H1 (cell line): ENCODE measurements around the gene SUGP2. TPM values are rescaled to one million over a fixed set of nuclear protein-coding genes. Genes with fewer than 3 reads are reported as not detected.

Source experiments
- CTCF ChIA-PET: fragments of 300-600 bp; sonication (Branson Sonifier 250); formaldehyde crosslinking; loops from one replicate; lab custom pipeline; 2021; ENCODE audit not compliant: partially characterized antibody; lab: Charles Lee
- POLR2A ChIA-PET: fragments of 300-600 bp; sonication (Branson Sonifier 250); formaldehyde crosslinking; loops from one replicate; lab custom pipeline; 2021; ENCODE audit warnings: inconsistent platforms; ENCODE audit not compliant: partially characterized antibody; lab: Charles Lee
- DNase-seq, 2 experiments: peaks; one replicate each; pipeline versions ENCODE4 v3.0.0 to v3.0.0-alpha.2; 2010 to 2022; ENCODE audit warnings: low spot score in 2 of 2, low read depth in 1 of 2, mixed read lengths in 1 of 2
- FAIRE-seq: peaks from 2 replicates; lab custom pipeline; 2011; peaks lifted over from hg19 to GRCh38; lab: Jason Lieb, UNC
- H2AFZ ChIP-seq: 2 replicates; pipeline ENCODE4 v1.8.1; 2012; ENCODE audit warnings: low read length, inconsistent platforms
- H2AK5ac ChIP-seq: 2 replicates; pipeline ENCODE4 v1.6.1; 2013; ENCODE audit warnings: low read depth, low read length
- H2BK120ac ChIP-seq: replicated peaks from 2 replicates; pipeline ENCODE3; 2013; ENCODE audit warnings: low read depth, low read length, inconsistent platforms
- H2BK12ac ChIP-seq: 2 replicates; pipeline ENCODE4 v1.6.1; 2013; ENCODE audit warnings: low read depth, low read length
- H2BK15ac ChIP-seq: 2 replicates; pipeline ENCODE4 v1.6.1; 2013; ENCODE audit warnings: low read length
- H2BK20ac ChIP-seq: 2 replicates; pipeline ENCODE4 v1.6.1; 2013; ENCODE audit warnings: low read length
- H2BK5ac ChIP-seq: 2 replicates; pipeline ENCODE4 v1.6.1; 2013; ENCODE audit warnings: low read depth, low read length
- H3K14ac ChIP-seq: 2 replicates; pipeline ENCODE4 v1.6.1; 2013; ENCODE audit warnings: inconsistent platforms; ENCODE audit not compliant: insufficient read length
- H3K18ac ChIP-seq: 2 replicates; pipeline ENCODE4 v1.6.1; 2013; ENCODE audit warnings: low read length; ENCODE audit errors: extremely low read depth
- H3K23ac ChIP-seq: 2 replicates; pipeline ENCODE4 v1.6.1; 2013; ENCODE audit warnings: inconsistent platforms; ENCODE audit not compliant: insufficient read length
- H3K23me2 ChIP-seq: 2 replicates; pipeline ENCODE4 v1.6.1; 2013; ENCODE audit warnings: low read depth, low read length
- H3K27ac ChIP-seq: 2 replicates; pipeline ENCODE4 v1.6.1; 2011; ENCODE audit warnings: low read depth, low read length, inconsistent platforms
- H3K27me3 ChIP-seq, 4 experiments: replicated peaks in 1 of 4; 1 replicate in 1 of 4; 2 replicates in 3 of 4; pipeline versions ENCODE4 v1.6.1 to v1.8.1; 2011 to 2013; ENCODE audit warnings: low read length in 3 of 4, mild to moderate bottlenecking in 3 of 4, inconsistent platforms in 2 of 4, mixed read lengths in 2 of 4, moderate library complexity in 1 of 4; ENCODE audit not compliant: control insufficient read depth in 3 of 4, insufficient read depth in 3 of 4; ENCODE audit errors: extremely low read depth in 1 of 4
- H3K36me3 ChIP-seq, 4 experiments: 2 replicates each; pipeline versions ENCODE4 v1.6.1 to v1.8.1; 2011 to 2013; ENCODE audit warnings: mild to moderate bottlenecking in 4 of 4, low read length in 3 of 4, moderate library complexity in 2 of 4, control low read depth in 1 of 4, inconsistent platforms in 1 of 4; ENCODE audit not compliant: insufficient read depth in 4 of 4, control insufficient read depth in 2 of 4
- H3K4ac ChIP-seq: replicated peaks from 2 replicates; pipeline ENCODE3; 2013; ENCODE audit warnings: low read length, low read depth, mixed read lengths, inconsistent platforms; ENCODE audit not compliant: insufficient read length
- H3K4me1 ChIP-seq, 4 experiments: replicated peaks in 1 of 4; 1 replicate in 1 of 4; 2 replicates in 3 of 4; pipeline versions ENCODE4 v1.6.1 to v1.8.1; 2011 to 2013; ENCODE audit warnings: low read length in 3 of 4, inconsistent platforms in 2 of 4, mixed read lengths in 1 of 4; ENCODE audit not compliant: insufficient read depth in 4 of 4, control insufficient read depth in 3 of 4
- H3K4me2 ChIP-seq, 2 experiments: 2 replicates each; pipeline versions ENCODE4 v1.6.1 to v1.8.1; 2011 to 2013; ENCODE audit warnings: low read depth in 2 of 2, low read length in 2 of 2, control low read depth in 1 of 2, inconsistent platforms in 1 of 2, mild to moderate bottlenecking in 1 of 2; ENCODE audit not compliant: insufficient read depth in 1 of 2
- H3K4me3 ChIP-seq, 4 experiments: fragments of 200-600, 300-600 bp in 1 of 4; sonication (generic), shearing (Covaris generic), sonication (Bioruptor Twin) in 1 of 4; 2 replicates each; pipeline versions ENCODE4 v1.5.1 to v1.8.1; 2011 to 2016; ENCODE audit warnings: low read length in 4 of 4, low read depth in 3 of 4, control low read depth in 2 of 4, inconsistent platforms in 2 of 4, mild to moderate bottlenecking in 2 of 4, mixed read lengths in 1 of 4, moderate library complexity in 1 of 4; ENCODE audit not compliant: insufficient read depth in 2 of 4; ENCODE audit errors: extremely low read depth in 1 of 4
- H3K56ac ChIP-seq: replicated peaks from 2 replicates; pipeline ENCODE3; 2013; ENCODE audit warnings: low read depth, mild to moderate bottlenecking, mixed read lengths, low read length, inconsistent platforms; ENCODE audit not compliant: insufficient read length
- H3K79me1 ChIP-seq: 2 replicates; pipeline ENCODE4 v1.6.1; 2013; ENCODE audit warnings: low read depth, low read length, control low read depth
- H3K79me2 ChIP-seq, 2 experiments: 2 replicates each; pipeline versions ENCODE4 v1.6.1 to v1.8.1; 2012 to 2013; ENCODE audit warnings: low read length in 2 of 2, mild to moderate bottlenecking in 2 of 2, inconsistent platforms in 1 of 2; ENCODE audit not compliant: insufficient read depth in 2 of 2, control insufficient read depth in 1 of 2
- H3K9ac ChIP-seq, 4 experiments: replicated peaks in 1 of 4; 1 replicate in 1 of 4; 2 replicates in 3 of 4; pipeline versions ENCODE4 v1.6.1 to v1.8.1; 2011 to 2013; ENCODE audit warnings: low read depth in 3 of 4, low read length in 3 of 4, control low read depth in 2 of 4, mild to moderate bottlenecking in 2 of 4, moderate library complexity in 2 of 4, inconsistent platforms in 1 of 4; ENCODE audit errors: extremely low read depth in 1 of 4
- H3K9me3 ChIP-seq, 2 experiments: 2 replicates each; pipeline versions ENCODE4 v1.6.1 to v1.8.1; 2012 to 2013; ENCODE audit warnings: mild to moderate bottlenecking in 2 of 2, moderate library complexity in 2 of 2, control low read depth in 1 of 2, inconsistent platforms in 1 of 2, low read depth in 1 of 2, low read length in 1 of 2, mixed read lengths in 1 of 2; ENCODE audit not compliant: insufficient read depth in 2 of 2
- H4K20me1 ChIP-seq, 2 experiments: replicated peaks in 1 of 2; 2 replicates each; pipeline versions ENCODE3 to v1.8.1; 2011 to 2013; ENCODE audit warnings: inconsistent platforms in 2 of 2, low read length in 2 of 2, mild to moderate bottlenecking in 1 of 2; ENCODE audit not compliant: insufficient read depth in 2 of 2, control insufficient read depth in 1 of 2
- H4K5ac ChIP-seq: 2 replicates; pipeline ENCODE4 v1.6.1; 2013; ENCODE audit warnings: low read length, low read depth, mixed read lengths, inconsistent platforms; ENCODE audit not compliant: insufficient read length
- H4K8ac ChIP-seq: 2 replicates; pipeline ENCODE4 v1.8.0; 2013; ENCODE audit warnings: mild to moderate bottlenecking, moderate library complexity, low read length, inconsistent platforms; ENCODE audit not compliant: insufficient read depth; ENCODE audit errors: extremely low read depth
- H4K91ac ChIP-seq: replicated peaks from 2 replicates; pipeline ENCODE3; 2013; ENCODE audit warnings: low read length, mixed read lengths, inconsistent platforms; ENCODE audit not compliant: insufficient read length
- CEBPB ChIP-seq: IDR thresholded peaks from 2 replicates; pipeline ENCODE4 v1.6.1; 2012; ENCODE audit warnings: low read depth, low read length
- KDM4A ChIP-seq: IDR thresholded peaks from one replicate; pipeline ENCODE4 v1.7.1; 2012; ENCODE audit warnings: low read depth, mild to moderate bottlenecking, moderate library complexity, low read length, inconsistent platforms; ENCODE audit not compliant: severe bottlenecking
- ZNF274 ChIP-seq: IDR thresholded peaks from 2 replicates; pipeline ENCODE4 v1.7.0; 2012; ENCODE audit warnings: low read length, borderline replicate concordance; ENCODE audit errors: extremely low read depth
- WGBS, 2 experiments: shearing (Covaris generic) in 1 of 2; methylation state at CpG; one replicate each; pipeline versions ENCODE4 v1.1.6 to v1.1.7; 2013 to 2015; ENCODE audit warnings: low lambda C conversion rate in 2 of 2, mixed read lengths in 2 of 2, inconsistent platforms in 1 of 2, low coverage in 1 of 2, missing lambda C conversion rate in 1 of 2; ENCODE audit not compliant: insufficient replicate concordance in 2 of 2, insufficient coverage in 1 of 2, insufficient read length in 1 of 2; ENCODE audit errors: extremely low coverage in 1 of 2, missing lambda C conversion rate in 1 of 2; 5-methylcytosine and 5-hydroxymethylcytosine counted together
- polyA plus RNA-seq, 7 experiments: library from polyadenylated mRNA; depleted of rRNA in 3 of 7; stranded (reverse) in 5 of 7; unstranded in 2 of 7; fragments of >200 nt in 5 of 7; fragments of 200-250 nt in 2 of 7; gene quantifications; 1 replicate in 5 of 7; 2 replicates in 1 of 7; 4 replicates in 1 of 7; pipeline versions ENCODE4 v1.2.1 to v1.2.3, GENCODE V29; 2011 to 2013; ENCODE audit warnings: missing spikeins in 2 of 7, mixed read lengths in 2 of 7
- total RNA-seq: library from RNA; stranded (reverse); fragmentation: NEBNext Ultra II Directional; extraction: Animal tissue kit (Norgen Biotek cat#: 25700); gene quantifications from 2 replicates; pipeline ENCODE4 v1.2.1, GENCODE V29; 2021

SUGP2 gene
- total and polyA plus RNA-seq, 2 of the 8 experiments (the other 6 are each of a cell fraction or from before 2014, with no cell fraction given), result 57.7 to 114 TPM

DNA sequence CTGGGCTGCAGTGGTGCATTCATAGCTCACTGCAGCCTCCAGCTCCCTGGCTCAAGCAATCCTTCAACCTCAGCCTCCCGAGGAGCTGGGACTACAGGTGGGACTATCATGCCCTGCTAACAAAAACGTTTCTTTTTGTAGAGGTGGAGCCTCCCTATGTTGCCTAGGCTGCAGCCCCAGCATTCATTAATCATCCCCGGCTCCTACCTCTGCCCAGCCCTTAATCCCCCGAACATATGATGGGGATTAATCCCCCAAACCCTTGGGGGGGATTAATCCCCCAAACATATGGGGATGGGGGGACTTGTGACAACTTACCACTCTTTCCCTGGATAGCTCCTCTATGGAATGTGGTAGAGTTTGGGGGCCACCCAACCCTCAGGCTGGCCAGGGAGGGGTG, 45.9 kb downstream of the SUGP2 start:
- Histone ChIP-seq H3K4me3 (no peak overlapping the region), H2BK5ac (no peak overlapping the region), H3K27me3 (peaks cover 0 to 2% (median 0%) of the 10 kb centered on the region in 4 experiments; a peak in 1 of 7 replicates), H3K79me1 (no peaks in the 10 kb centered on the region), H3K36me3 (peaks cover 0 to 4% (median 0%) of the 10 kb centered on the region in 4 experiments; a peak in 1 of 8 replicates), H4K5ac (no peak overlapping the region), H4K91ac (no peak overlapping the region), H2AFZ (no peak overlapping the region), H3K79me2 (no peaks in the 10 kb centered on the region), H3K23ac (no peak overlapping the region), H2BK20ac (no peak overlapping the region), H3K4ac (no peak overlapping the region), H3K9ac (no peak overlapping the region), H3K9me3 (no peaks in the 10 kb centered on the region), H3K23me2 (0 out of 2 replicates have a peak, but pooled peaks cover 1% of the 10 kb centered on the region), H4K8ac (no peak overlapping the region), H2AK5ac (no peak overlapping the region), H3K4me1 (peaks cover 0 to 5% (median 0%) of the 10 kb centered on the region in 4 experiments; a peak in 1 of 7 replicates), H3K56ac (no peak overlapping the region), H4K20me1 (peaks cover 0 to 2% of the 10 kb centered on the region in 2 experiments), H3K14ac (no peak overlapping the region), H3K4me2 (no peak overlapping the region), H2BK120ac (no peak overlapping the region), H3K18ac (no peak overlapping the region), H3K27ac (no peak overlapping the region), H2BK15ac (no peak overlapping the region), H2BK12ac (no peak overlapping the region)
- no peak for DNase-seq
- whole genome bisulfite sequencing, 2 experiments, result 70% methylated on average over 4 of the region's 4 CpGs; no CpG with 5 or more reads in 1 of the 2 experiments
- POLR2A ChIA-PET, result interaction anchor here (0.9 to 2.4 kb wide), 14 partner anchors 15 to 120 kb away, joined by 3 to 10 read pairs (median 4); partner anchors contain the start of genes COPE, DDX49, HOMER3 and SLC25A42
- no peak for TF ChIP-seq KDM4A
- no peak for TF ChIP-seq CEBPB
- TF ChIP-seq ZNF274, result no peak
- CTCF ChIA-PET, result interaction anchor here (0.6 to 4.1 kb wide), 32 partner anchors 8 to 216 kb away, joined by 3 to 40 read pairs (median 6); partner anchors contain the start of gene CERS1
- FAIRE-seq, result no peak
